HG02763 (cell line): ENCODE data around the gene RDH8.

Experiments used
- ATAC-seq: cut with Tn5 transposase; IDR thresholded peaks from one replicate; pipeline ENCODE4 v1.9.1; 2021; ENCODE audit warnings: mild to moderate bottlenecking, moderate library complexity; ENCODE audit not compliant: unreplicated experiment

The RDH8 gene, protein sequence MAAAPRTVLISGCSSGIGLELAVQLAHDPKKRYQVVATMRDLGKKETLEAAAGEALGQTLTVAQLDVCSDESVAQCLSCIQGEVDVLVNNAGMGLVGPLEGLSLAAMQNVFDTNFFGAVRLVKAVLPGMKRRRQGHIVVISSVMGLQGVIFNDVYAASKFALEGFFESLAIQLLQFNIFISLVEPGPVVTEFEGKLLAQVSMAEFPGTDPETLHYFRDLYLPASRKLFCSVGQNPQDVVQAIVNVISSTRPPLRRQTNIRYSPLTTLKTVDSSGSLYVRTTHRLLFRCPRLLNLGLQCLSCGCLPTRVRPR

DNA sequence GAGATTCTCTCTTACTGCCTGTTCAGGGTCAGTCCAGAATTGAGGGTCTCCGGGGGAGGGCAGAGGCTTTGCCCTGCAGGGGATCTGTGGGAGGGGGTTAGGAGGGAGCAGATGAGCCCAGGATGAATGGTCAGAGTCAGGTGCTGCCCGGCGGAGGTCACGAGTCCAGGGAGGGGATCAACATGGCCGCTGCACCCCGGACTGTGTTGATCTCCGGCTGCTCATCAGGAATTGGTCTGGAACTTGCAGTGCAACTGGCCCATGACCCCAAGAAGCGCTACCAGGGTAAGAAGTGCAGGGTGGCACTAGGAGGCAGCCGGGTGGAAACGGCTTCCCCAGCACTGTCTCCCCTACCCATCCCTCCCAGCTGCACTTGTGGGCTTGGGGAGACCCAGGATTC, at the start of gene RDH8:
RDH8 (plus strand) TSS at position 168 of the 400 bp plus-strand sequence; CDS start at position 183, 15 bp downstream.
- no peak for ATAC-seq

DNA sequence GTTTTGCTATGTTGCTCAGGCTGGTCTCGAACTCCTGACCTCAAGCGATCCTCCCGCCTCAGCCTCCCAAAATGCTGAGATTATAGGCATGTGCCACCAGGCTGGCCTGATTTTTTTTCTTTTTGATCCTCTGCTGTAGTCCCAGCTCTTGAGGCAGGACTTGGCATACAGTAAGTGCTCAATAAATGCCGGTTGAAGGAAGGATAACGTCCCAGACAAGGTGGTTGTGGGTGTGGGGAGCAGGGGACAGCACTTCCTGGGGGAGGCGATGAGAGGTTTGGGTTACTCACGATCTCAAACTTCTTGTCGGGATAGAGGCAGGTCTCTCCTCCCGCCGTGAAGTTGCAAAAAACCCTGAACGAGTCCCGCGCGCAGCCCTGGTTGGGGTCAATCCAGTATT, 47.3 kb upstream of the RDH8 start:
- ATAC-seq: no peak

DNA sequence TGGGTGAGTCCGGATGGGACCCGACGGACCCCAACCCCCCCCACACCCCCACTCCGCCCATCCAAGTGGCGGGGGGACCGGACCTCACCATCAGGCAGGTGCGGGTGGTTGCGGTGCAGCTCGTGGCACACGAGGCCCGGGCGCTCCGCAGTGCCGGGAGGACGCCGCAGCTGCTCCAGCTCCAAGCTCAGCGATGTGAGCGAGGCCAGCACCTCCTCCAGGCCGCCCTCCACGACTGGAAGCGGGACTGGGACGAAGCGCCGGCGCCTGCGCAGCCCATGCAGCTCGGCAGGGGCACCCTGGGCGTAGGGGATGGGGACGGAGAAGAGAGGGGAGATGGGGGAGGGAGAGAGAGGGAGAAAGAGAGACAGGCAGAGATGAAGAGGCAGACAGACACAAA, 46.8 kb upstream of the RDH8 start:
- no peak for ATAC-seq

DNA sequence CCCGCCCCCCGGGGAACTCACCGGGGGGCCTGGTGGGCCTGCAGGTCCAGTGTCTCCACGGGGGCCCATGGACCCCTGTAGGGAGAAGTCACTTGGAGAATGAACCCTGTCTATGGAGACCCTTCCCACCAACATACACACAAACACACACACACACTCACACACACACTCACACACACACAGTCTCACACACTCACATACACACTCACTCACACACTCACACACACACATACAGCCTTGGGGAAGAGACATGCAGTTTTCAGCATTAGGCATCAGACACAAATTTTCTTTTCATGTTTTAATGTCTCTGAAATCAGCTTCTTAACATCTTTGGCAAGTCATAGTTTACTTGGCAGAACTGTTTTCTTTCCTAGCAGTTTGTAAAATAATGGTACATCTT, 46.0 kb upstream of the RDH8 start:
- no peak for ATAC-seq

DNA sequence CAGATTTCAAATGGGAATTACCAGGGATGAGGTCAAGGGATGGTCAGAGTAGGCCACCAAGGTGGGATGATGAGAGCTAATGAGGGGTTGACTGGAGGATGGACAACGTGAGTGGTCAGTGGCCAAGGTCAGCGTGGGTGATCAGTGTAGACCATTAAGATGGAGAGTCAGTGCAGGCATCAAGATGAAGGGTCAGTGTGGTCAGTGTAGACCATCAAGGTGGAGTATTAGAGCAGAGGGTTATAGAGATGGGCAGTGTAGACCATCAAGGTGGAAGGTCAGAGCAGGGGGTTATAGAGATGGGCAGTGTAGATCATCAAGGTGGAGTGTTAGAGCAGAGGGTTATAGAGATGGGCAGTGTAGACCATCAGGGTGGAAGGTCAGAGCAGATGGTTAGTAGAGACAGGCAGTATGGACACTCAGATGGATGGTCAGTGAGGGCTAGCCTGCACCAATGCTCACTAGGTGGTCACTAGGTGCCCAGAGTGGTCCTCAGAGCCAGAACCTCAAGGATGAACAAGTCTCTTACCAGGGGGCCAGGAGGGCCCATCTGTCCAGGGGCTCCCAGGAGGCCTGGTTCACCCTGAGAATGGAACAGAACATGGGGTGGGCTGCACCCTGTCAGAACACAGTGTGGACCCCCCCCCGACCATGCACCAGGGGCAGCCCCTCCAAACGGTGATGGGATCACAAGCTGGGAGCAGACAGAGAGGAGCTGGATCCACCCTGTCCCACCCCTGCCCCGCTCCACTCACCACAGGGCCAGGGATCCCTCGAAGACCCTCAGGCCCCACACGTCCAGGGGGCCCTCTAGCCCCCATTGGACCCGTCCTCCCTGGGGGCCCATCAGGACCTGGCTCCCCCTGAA, 44.2 kb upstream of the RDH8 start:
- no peak for ATAC-seq

DNA sequence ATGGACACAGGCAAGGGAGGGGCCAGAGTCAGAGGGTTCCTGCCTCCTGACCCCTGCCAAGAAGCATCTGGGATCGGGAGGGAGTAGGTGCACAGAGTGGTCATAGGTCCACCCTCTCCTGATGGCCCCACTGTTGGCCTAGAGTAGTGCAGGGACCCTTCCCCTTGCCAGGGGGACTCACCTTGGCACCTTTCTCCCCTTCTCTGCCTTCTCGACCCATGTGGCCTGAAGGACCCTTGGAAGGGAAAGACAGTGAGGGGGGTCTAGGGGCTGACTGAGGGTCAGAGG, 43.7 kb upstream of the RDH8 start:
- no peak for ATAC-seq

DNA sequence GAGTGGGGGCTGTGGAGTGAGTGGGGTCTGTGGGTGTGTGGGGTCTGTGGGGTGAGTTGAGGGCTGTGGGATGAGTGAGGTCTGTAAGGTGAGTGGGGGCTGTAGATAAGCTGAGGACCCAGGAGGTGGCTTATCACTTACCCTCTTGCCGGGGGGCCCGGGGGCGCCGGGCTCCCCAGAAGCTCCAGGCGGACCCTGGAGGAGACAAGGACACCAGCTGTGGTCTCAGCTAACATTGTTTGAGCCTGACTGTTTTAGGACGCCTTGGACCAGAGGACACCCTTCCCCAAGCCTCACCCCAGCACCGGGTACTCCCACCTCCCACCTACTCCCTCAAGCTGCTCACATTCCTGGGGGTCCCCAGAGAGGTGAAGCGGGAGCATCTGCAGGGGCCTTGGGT, 42.8 kb upstream of the RDH8 start:
- no peak for ATAC-seq

DNA sequence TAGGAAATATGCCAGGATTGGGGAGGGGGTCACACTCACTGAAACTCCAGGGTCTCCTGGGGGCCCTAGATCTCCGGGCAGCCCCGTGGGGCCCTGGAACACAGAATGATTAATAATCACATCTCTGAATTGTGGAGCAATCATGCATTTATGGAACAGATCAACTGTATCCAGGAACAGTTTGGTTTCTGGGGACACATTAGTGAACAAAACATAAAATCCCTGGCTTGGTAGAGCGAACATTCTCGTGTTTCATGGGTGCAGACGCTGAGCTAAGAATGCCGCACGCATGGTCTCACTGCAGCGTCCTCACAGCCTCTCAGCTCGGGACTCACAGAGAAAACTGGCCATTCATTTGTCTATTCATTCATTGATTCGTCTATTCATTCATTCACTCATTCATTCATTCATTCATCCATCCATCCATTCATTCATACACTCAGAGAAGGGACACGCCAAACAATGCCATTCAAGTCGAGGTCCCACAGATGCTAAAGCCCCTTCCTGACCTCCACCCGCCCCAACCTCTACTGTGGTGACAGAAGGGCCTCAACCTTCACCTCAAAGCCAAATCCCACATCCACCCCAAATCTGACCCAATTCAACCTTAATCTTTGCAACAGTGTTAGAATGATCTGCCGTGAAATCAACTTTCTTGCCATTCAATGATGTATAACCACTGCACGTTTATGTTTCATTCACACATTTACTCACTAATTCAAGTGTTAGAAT, 42.0 kb upstream of the RDH8 start:
- ATAC-seq: no peak

DNA sequence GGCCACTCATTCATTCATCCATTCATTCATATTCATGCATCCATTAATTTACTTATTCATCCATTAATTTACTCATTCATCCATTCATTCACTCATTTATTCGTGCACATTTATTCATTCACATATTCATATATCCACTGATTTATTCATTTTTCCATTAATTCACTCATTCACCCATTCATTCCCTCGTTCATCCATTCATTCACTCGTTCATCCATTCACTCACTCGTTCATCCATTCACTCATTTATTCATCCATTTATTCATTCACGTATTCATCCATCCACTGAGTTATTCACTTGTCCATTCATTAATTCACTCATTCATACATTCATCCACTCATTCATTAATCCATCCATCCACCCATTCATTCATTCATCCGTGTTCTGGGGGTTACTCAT, 41.2 kb upstream of the RDH8 start:
- ATAC-seq: no peak

DNA sequence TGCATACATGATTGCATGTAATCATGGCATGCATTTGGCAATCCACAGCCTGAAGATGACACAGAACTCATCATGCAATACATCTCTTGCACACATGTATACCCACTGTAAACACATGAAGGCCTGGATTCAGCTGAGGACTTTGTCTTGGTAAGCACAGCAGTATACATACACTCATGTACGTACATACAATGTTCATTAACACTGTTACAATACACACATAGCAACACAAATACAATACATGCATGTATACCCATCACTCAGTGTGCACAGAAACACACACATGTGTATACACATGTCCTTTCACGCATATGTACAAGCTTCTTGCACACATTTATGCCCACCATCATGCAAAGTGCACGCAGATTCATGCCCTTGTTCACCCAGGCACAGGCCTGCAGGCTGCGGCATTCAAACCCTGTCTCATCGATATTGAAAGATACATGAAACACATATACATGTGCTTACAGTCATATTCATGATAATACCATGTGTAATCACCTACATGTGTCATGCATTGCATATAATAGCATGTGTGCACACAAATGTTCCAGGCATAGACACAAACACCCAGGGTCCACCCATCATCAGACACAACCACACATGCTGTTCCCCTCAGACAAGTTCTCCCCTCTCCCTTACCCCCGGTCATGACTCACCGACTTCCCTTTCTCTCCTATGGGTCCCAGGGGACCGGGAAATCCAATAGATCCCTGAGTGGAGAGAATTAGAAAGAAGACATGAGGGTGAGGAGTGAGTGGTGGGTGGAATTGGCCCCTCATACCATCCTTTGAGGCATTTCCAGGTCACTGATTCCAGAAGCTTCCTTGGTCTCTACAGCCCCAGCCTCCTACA, 31.6 kb upstream of the RDH8 start:
- ATAC-seq: no peak

DNA sequence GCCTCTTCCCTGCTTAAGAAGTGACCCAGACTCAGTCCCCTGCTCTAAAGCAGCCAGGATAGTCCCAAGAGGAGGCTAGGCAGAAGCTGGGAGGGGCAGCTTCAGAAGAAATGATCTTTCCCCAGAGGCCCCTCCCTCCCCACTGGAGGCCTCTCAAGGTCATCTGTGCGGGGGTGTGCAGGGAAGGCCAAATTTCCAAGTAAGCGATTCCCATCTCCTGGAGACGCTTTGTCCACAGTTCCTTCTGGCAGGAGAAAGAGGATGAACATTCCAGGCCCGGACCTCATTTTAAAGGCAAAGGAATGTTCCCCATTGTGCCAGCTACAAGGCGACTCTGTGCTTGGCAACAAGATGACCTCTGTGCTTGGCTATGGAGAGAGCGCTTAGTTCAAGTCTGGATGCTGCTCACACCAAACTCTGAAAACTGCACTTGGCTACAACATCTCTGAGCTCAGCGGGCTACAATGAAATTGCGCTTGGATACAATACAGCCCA, 26.4 kb upstream of the RDH8 start:
- ATAC-seq: no peak

DNA sequence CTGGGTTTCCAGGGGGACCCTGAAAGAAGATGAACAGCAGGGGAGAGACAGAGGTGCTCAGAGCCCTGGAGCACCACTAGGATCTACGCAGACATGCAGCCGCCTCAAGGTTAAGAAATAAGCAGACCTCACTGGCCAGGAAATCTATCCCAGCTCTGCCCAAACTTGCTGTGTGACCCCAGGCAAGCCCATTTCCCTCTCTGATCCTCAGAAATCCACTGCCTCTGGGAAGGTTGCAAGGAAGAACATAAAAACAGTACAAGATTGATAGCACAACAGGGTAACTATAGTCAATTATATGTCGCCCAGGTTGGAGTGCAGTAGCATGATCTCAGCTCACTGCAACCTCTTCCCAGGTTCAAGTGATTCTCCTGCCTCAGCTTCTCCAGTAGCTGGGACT, 23.8 kb upstream of the RDH8 start:
- ATAC-seq: no peak

DNA sequence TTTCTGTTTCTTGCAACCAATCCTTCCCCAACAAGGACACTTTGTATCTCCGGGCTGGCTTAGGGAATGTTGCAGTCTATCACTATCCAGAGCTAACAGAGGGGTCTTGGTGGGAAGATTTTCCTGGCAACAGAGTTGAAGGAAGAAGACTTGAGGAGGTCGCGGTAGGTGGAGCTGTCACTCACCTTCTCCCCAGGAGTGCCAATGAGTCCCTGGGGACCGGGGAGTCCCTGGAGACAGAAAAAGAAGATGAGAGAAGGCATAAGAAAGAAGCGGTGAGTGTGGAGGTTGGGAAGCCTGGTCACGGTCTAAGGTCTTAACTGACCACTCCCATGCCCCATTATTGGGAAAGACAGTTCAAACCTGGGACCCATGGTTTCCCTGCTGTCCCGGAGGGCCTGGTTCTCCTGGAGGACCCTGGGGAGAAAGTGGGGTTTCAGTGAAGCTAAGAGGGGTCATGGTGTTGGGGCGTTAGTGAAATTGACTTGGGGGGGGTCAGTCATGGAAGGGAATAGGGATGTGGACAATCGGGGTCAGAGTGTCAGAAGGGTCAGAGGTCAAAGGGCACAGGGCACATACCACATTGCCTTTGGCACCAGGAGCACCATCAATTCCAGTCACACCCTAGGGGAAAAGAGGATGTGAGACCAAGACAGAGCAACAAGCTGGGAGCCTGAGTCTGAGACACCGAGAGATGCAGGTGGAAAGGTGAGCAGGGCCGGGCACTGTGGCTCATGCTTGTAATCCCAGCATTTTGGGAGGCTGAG, 21.7 kb upstream of the RDH8 start:
- no peak for ATAC-seq

DNA sequence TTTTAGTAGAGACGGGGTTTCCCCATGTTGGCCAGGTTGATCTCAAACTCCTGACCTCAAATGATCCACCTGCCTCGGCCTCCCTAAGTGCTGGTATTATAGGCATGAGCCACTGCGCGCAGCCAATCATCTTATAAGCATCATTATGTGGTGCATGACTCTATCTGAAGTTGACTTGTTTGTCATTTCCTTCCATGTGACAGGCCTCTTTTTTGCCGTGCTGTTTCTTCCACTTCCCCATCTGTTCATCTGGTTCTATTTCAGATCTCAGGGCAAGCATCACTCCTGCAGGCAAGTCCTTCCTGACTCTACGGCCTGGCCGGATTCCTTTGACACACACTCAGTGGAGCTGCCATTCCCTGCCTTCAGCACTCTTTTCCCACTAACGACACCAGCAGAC, 18.2 kb upstream of the RDH8 start:
- no peak for ATAC-seq

DNA sequence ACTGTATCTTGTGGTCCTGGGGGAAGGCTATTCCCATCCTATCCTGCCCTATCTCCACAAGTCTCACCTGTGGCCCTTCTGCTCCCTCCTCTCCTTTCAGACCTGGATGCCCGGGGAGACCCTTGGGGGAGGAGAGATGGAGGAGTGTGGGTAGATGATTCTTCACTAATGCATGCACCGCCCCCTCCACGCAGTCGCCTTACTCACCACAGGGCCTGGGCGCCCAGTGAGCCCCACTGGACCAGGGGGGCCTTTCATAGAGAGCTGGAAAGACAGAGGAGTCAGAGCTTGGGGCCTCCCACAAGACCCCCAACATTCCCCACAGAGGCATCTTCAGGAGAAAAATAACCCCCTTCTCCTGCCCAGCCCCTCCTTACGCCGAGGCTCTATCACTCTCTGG, 17.3 kb upstream of the RDH8 start:
- no peak for ATAC-seq

DNA sequence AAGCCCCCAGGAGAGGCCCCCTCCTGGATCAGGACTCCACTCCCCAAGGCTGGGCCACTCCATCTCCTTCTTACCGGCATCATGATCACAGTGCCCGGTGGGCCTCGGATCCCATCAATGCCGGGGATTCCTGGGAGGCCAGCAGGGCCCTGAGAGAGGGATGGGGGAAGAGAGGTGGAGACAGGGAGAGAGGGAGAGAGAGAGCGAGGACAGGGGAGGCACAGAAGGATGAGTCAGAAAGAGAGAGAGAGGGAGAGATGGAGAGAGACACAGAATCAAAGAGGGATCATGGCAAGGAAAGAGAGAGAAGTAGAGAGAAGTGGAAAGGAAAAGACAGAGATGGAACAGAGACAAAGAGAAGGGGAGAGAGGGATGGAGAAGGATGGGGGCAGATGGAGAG, 16.7 kb upstream of the RDH8 start:
- ATAC-seq: no peak

DNA sequence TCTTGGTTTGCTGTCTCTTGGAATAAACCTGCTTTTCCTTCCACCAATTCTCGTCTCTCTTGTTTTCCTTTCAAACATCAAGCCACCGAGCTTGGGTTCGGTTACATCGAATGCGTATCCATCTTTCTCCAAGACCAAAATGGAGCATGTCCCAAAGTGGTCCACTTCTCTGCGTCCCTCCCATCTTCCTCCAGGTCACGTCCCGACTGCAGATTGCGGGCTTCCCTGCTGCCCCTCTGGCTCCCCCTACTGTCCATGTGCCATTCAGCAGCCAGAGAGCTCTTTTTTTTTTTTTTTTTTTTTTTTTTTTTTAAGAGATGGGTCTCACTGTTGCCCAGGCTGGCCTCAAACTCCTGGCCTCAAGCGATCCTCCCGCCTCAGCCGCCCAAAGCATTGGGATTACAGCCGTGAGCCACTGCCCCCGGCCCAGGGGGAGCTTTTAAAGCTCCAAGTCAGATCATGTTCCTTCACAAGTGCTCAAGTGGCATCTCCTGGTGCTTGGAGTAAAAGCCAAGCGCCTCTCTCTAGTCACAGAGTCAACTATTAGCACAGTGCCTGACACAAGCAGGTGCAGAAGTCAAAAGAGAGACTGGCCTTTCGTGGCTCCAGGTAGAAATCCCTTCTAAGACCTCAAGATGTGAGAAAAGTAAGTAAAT, 13.0 kb upstream of the RDH8 start:
- ATAC-seq: no peak

DNA sequence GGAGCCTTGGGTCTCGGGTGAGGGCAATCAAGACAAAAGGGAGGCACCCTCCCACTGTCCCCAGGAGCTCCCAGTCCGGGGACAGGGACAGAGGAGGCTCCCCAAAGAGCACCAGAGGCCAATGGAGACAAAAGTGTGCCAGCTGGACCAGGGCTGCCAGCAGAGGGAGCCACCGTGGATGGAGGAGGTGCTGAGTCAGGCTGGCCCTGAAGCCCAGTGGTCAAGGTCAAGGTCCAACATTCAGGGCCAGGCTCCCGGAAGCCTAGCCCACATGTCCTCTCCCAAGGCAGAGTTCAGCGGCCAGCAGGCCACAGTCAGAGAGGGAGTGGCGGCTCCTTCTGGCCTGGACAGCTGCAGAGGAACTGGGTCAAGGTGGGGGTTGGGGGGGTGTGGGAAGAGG, 11.4 kb upstream of the RDH8 start:
- no peak for ATAC-seq

DNA sequence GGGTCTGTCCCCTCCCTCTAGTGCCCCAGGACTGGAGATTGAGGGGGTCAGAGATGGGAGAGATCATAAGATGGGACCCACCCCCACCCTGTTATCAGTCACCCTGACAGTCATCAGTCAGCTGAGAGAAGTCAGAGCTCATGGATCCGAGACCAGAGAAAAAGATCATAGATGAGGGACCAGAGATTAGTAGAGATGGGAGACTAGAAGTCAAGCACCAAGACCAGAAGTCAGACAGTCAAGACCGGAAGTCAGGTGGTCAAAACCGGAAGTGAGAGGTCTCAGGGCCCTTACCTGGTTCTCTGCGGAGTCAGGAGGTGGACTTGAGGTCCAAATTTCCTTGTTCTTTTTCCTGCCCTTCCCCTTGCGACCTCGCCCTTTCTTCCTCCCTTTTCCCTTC, 10.0 kb upstream of the RDH8 start:
- no peak for ATAC-seq

DNA sequence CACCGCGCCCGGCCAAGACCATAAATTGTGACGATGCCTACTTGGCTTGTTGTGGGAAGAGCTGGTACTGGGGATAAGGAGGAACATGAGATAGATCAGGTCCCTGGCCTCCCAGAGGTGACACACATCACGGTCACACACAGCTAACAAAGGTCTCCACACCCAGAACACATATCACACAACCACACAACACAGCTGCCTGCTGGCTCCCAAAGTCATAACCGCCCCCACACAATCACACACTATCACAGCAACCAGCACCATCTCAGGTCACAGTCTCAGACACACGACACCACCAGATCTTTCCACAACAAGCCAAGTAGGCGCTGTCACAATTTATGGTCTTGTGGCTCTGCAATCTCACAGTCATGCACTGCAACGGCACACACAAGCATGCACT, 8.7 kb upstream of the RDH8 start:
- ATAC-seq: no peak
